Ascending aorta (tissue), 2 donors: ENCODE data around the gene WDR76. TPM values are rescaled to one million over a fixed set of nuclear protein-coding genes. Genes with fewer than 3 reads are reported as not detected.

Experiments used
- DNase-seq, 2 donors: peaks; one replicate each; pipeline ENCODE4 v3.0.0-alpha.2; 2019; ENCODE audit warnings: low spot score in 2 of 2
- H3K27ac ChIP-seq, 2 donors: fragments of 200-600 bp; sonication (generic); one replicate each; pipeline ENCODE4 v1.5.1; 2016 to 2017; ENCODE audit warnings: mild to moderate bottlenecking in 1 of 2
- H3K27me3 ChIP-seq: fragments of 200-600 bp; sonication (generic); one replicate; pipeline ENCODE4 v1.5.1; 2017
- H3K36me3 ChIP-seq, 2 donors: fragments of 200-600 bp; sonication (generic); one replicate each; pipeline ENCODE4 v1.5.1; 2016
- H3K4me1 ChIP-seq, 2 donors: fragments of 200-600 bp; sonication (generic); one replicate each; pipeline ENCODE4 v1.5.1; 2016 to 2017; ENCODE audit warnings: mild to moderate bottlenecking in 1 of 2
- H3K4me3 ChIP-seq, 2 donors: fragments of 200-600 bp; sonication (generic); one replicate each; pipeline ENCODE4 v1.5.1; 2016 to 2017; ENCODE audit warnings: mild to moderate bottlenecking in 1 of 2
- H3K9me3 ChIP-seq, 2 donors: fragments of 200-600 bp; sonication (generic); one replicate each; pipeline ENCODE4 v1.5.1; 2016
- CTCF ChIP-seq, 3 experiments: fragments of 200-600 bp in 2 of 3; fragments of 450-650 bp in 1 of 3; sonication (generic) in 2 of 3; IDR thresholded peaks; one replicate each; pipeline ENCODE4 v1.5.1; 2016 to 2019; ENCODE audit warnings: antibody characterized with exemption in 3 of 3, mild to moderate bottlenecking in 1 of 3, moderate library complexity in 1 of 3
- intact Hi-C: fragments of 100-400 bp; cut with DNase I; formaldehyde crosslinking; loops from one replicate; pipeline ENCODE4 v1.15.1; 2023
- total RNA-seq: library from RNA; depleted of rRNA; stranded (reverse); fragments of >200 nt; gene quantifications from one replicate; pipeline ENCODE4 v1.1.0, GENCODE V29; 2016

The WDR76 gene
- total RNA-seq: 5.2 TPM

- no peaks in the 10 kb centered on the region for H3K36me3 ChIP-seq
- H3K4me3 ChIP-seq: peak within 1 kb of the TSS; percentile 45 to 74
- no peak for TF ChIP-seq CTCF (IDR thresholded peaks at IDR 0.05)
- intact Hi-C loops: loop anchor here (10.0 kb wide), 1 partner anchor 52 kb away; the partner anchor contains the start of gene ELL3
- peak; percentile 21 to 89 for DNase-seq
- H3K27ac ChIP-seq: peak within 1 kb of the TSS; percentile 60 to 80
- no peaks in the 10 kb centered on the region for H3K9me3 ChIP-seq
- H3K4me1 ChIP-seq: peaks cover 9 to 18% of the 10 kb centered on the region in 2 donors
- no peaks in the 10 kb centered on the region for H3K27me3 ChIP-seq
Measured at GRCh38 chr15:43826508-43827341, at the start of gene WDR76. TSS of gene WDR76 (plus strand) at chr15:43827002. CDS start at chr15:43827033, 31 bp downstream.

- intact Hi-C loops: loop anchor here (1.0 to 10.0 kb wide), 3 partner anchors 15 to 263 kb away; partner anchors contain the start of genes MAP1A, MFAP1, SERF2 and WDR76
- Histone ChIP-seq H3K27me3 (no peaks in the 10 kb centered on the region), H3K27ac (peak overlapping the region; percentile 88 to 92), H3K9me3 (no peaks in the 10 kb centered on the region), H3K4me1 (peaks cover 0 to 11% of the 10 kb centered on the region in 2 donors), H3K36me3 (peaks cover 1 to 20% of the 10 kb centered on the region in 2 donors), H3K4me3 (peak overlapping the region; percentile 57 to 73)
- TF ChIP-seq CTCF (IDR thresholded peaks at IDR 0.05): peak; percentile 79 to 87 (median 84)
- peak; percentile 53 to 91 for DNase-seq
Measured at GRCh38 chr15:43777267-43777914, 49.4 kb upstream of the WDR76 start.

GRCh38 chr15:43779016-43779415 is 47.8 kb upstream of the WDR76 start:
- intact Hi-C loops: loop anchor here (10.0 kb wide), 2 partner anchors 46 to 264 kb away; partner anchors contain the start of genes MAP1A, MFAP1 and WDR76
- peaks cover 0 to 3% of the 10 kb centered on the region in 2 donors for H3K36me3 ChIP-seq
- H3K4me3 ChIP-seq: no peak overlapping the region
- peaks cover 0 to 11% of the 10 kb centered on the region in 2 donors for H3K4me1 ChIP-seq
- H3K27me3 ChIP-seq: no peaks in the 10 kb centered on the region
- DNase-seq: no peak
- no peak overlapping the region for H3K27ac ChIP-seq
- H3K9me3 ChIP-seq: no peaks in the 10 kb centered on the region
- no peak for TF ChIP-seq CTCF (IDR thresholded peaks at IDR 0.05)

GRCh38 chr15:43789409-43789808 is 37.4 kb upstream of the WDR76 start:
- intact Hi-C loops: no loop called here
- no peak for TF ChIP-seq CTCF (IDR thresholded peaks at IDR 0.05)

GRCh38 chr15:43791993-43792760 is 34.6 kb upstream of the WDR76 start, which contains the start of gene SERF2:
TSS of gene SERF2 (plus strand) at chr15:43792320. CDS start at chr15:43792377, 57 bp downstream.
- H3K9me3 ChIP-seq: no peaks in the 10 kb centered on the region
- no peaks in the 10 kb centered on the region for H3K27me3 ChIP-seq
- H3K4me1 ChIP-seq: peaks cover 19 to 26% of the 10 kb centered on the region in 2 donors
- no peak for TF ChIP-seq CTCF (IDR thresholded peaks at IDR 0.05)
- H3K36me3 ChIP-seq: peaks cover 20 to 35% of the 10 kb centered on the region in 2 donors
- DNase-seq: peak; percentile 100
- peak within 1 kb of the TSS; percentile 74 to 99 for H3K4me3 ChIP-seq
- intact Hi-C loops: loop anchor here (1.0 to 10.0 kb wide), 5 partner anchors 8 to 493 kb away; partner anchors contain the start of genes GOLM2, HYPK, MFAP1 and PDIA3
- peak within 1 kb of the TSS; percentile 88 to 99 for H3K27ac ChIP-seq

More at GRCh38 chr15:43789409-43789808, 37.4 kb upstream of the WDR76 start:
- no peak overlapping the region for H3K27ac ChIP-seq
- DNase-seq: no peak
- no peaks in the 10 kb centered on the region for H3K27me3 ChIP-seq
- H3K36me3 ChIP-seq: peaks cover 9 to 10% of the 10 kb centered on the region in 2 donors
- H3K4me1 ChIP-seq: peaks cover 12 to 13% of the 10 kb centered on the region in 2 donors
- H3K4me3 ChIP-seq: no peak overlapping the region
- H3K9me3 ChIP-seq: no peaks in the 10 kb centered on the region
